Loucy (cell line): ENCODE measurements around the gene WWOX.

Experiments
- H2AFZ ChIP-seq: fragments of 200-600 bp; sonication (generic); 2 replicates; pipeline ENCODE4 v1.6.0; 2016; ENCODE audit warnings: antibody characterized with exemption, mild to moderate bottlenecking, low read length, moderate library complexity
- H3F3A ChIP-seq: fragments of 200-600 bp; 2 replicates; pipeline ENCODE4 v1.6.0; 2016; ENCODE audit warnings: antibody characterized with exemption, low read depth, mild to moderate bottlenecking
- H3K27me3 ChIP-seq: fragments of 200-600 bp; sonication (generic); 2 replicates; pipeline ENCODE4 v1.6.1; 2014; ENCODE audit warnings: low read length, mild to moderate bottlenecking; ENCODE audit not compliant: insufficient read depth, poor library complexity, severe bottlenecking
- H3K36me3 ChIP-seq: fragments of 200-600 bp; sonication (generic); 2 replicates; pipeline ENCODE4 v1.6.1; 2016; ENCODE audit warnings: low read length; ENCODE audit not compliant: insufficient read depth
- H3K4me1 ChIP-seq: fragments of 200-600 bp; sonication (generic); 2 replicates; pipeline ENCODE4 v1.5.1; 2014; ENCODE audit warnings: low read length, mild to moderate bottlenecking; ENCODE audit not compliant: insufficient read depth, poor library complexity, severe bottlenecking
- H3K4me2 ChIP-seq: fragments of 200-600 bp; sonication (generic); 2 replicates; pipeline ENCODE4 v1.6.0; 2014; ENCODE audit warnings: antibody characterized with exemption, low read length, low read depth, mild to moderate bottlenecking; ENCODE audit not compliant: poor library complexity, severe bottlenecking
- H3K4me3 ChIP-seq: fragments of 200-600 bp; sonication (generic); 2 replicates; pipeline ENCODE4 v1.5.1; 2014; ENCODE audit warnings: low read length, mild to moderate bottlenecking, mixed read lengths; ENCODE audit not compliant: poor library complexity, severe bottlenecking
- H3K79me2 ChIP-seq: fragments of 200-600 bp; sonication (generic); 2 replicates; pipeline ENCODE4 v1.6.1; 2014; ENCODE audit warnings: low read length; ENCODE audit not compliant: insufficient read depth
- H3K9ac ChIP-seq: fragments of 200-600 bp; sonication (generic); 2 replicates; pipeline ENCODE4 v1.6.0; 2014; ENCODE audit warnings: mild to moderate bottlenecking, low read depth, low read length, moderate library complexity; ENCODE audit not compliant: poor library complexity, severe bottlenecking
- H3K9me2 ChIP-seq: fragments of 200-600 bp; sonication (generic); replicated peaks from 2 replicates; pipeline ENCODE4 v1.6.1; 2016; ENCODE audit warnings: low read depth, low read length, mixed read lengths
- H3K9me3 ChIP-seq: fragments of 200-600 bp; sonication (generic); 2 replicates; pipeline ENCODE4 v1.6.1; 2014; ENCODE audit warnings: mild to moderate bottlenecking, antibody characterized with exemption, low read length, low read depth; ENCODE audit not compliant: insufficient read depth
- H4K20me1 ChIP-seq: fragments of 200-600 bp; sonication (generic); 2 replicates; pipeline ENCODE4 v1.6.0; 2014; ENCODE audit warnings: antibody characterized with exemption, low read length, mild to moderate bottlenecking; ENCODE audit not compliant: insufficient read depth, poor library complexity, severe bottlenecking
- CTCF ChIP-seq: fragments of 200-600 bp; sonication (generic); conservative IDR thresholded peaks from 2 replicates; pipeline ENCODE4 v1.5.1; 2014; ENCODE audit warnings: mild to moderate bottlenecking, antibody characterized with exemption, low read length
- EZH2phosphoT487 ChIP-seq: fragments of 200-600 bp; IDR thresholded peaks from 2 replicates; pipeline ENCODE4 v1.6.1; 2018; ENCODE audit warnings: antibody characterized with exemption, mild to moderate bottlenecking, moderate library complexity, borderline replicate concordance

Gene WWOX

GRCh38 chr16:79003026-79003609 is 903.7 kb downstream of the WWOX start:
- no peaks in the 10 kb centered on the region for H3K4me1 ChIP-seq
- no peaks in the 10 kb centered on the region for H3K9me3 ChIP-seq
- no peaks in the 10 kb centered on the region for H3K36me3 ChIP-seq
- H4K20me1 ChIP-seq, result no peaks in the 10 kb centered on the region
- no peak overlapping the region for H3K4me2 ChIP-seq
- TF ChIP-seq CTCF (no peak), EZH2phosphoT487 (no peak)
- no peak overlapping the region for H2AFZ ChIP-seq
- H3K79me2 ChIP-seq, result no peaks in the 10 kb centered on the region
- H3K9me2 ChIP-seq, result no peaks in the 10 kb centered on the region
- H3K9ac ChIP-seq, result no peak overlapping the region
- no peak overlapping the region for H3K4me3 ChIP-seq
- no peaks in the 10 kb centered on the region for H3F3A ChIP-seq
- no peaks in the 10 kb centered on the region for H3K27me3 ChIP-seq

GRCh38 chr16:79004309-79004708 is 904.9 kb downstream of the WWOX start:
- H3K9me2 ChIP-seq, result no peaks in the 10 kb centered on the region
- no peaks in the 10 kb centered on the region for H4K20me1 ChIP-seq
- H2AFZ ChIP-seq, result no peak overlapping the region
- H3K9ac ChIP-seq, result no peak overlapping the region
- H3K4me1 ChIP-seq, result no peaks in the 10 kb centered on the region
- no peaks in the 10 kb centered on the region for H3K9me3 ChIP-seq
- H3K36me3 ChIP-seq, result no peaks in the 10 kb centered on the region
- TF ChIP-seq CTCF, result no peak
- TF ChIP-seq EZH2phosphoT487, result no peak
- no peaks in the 10 kb centered on the region for H3K27me3 ChIP-seq
- H3K4me3 ChIP-seq, result no peak overlapping the region
- H3F3A ChIP-seq, result no peaks in the 10 kb centered on the region
- no peak overlapping the region for H3K4me2 ChIP-seq
- H3K79me2 ChIP-seq, result no peaks in the 10 kb centered on the region

- no peaks in the 10 kb centered on the region for H3K79me2 ChIP-seq
- no peak overlapping the region for H3K4me3 ChIP-seq
- no peak overlapping the region for H3K4me2 ChIP-seq
- H3K27me3 ChIP-seq, result no peaks in the 10 kb centered on the region
- no peaks in the 10 kb centered on the region for H3K9me2 ChIP-seq
- no peak overlapping the region for H2AFZ ChIP-seq
- H4K20me1 ChIP-seq, result no peaks in the 10 kb centered on the region
- no peaks in the 10 kb centered on the region for H3K36me3 ChIP-seq
- no peaks in the 10 kb centered on the region for H3K9me3 ChIP-seq
- no peaks in the 10 kb centered on the region for H3K4me1 ChIP-seq
- no peaks in the 10 kb centered on the region for H3F3A ChIP-seq
- TF ChIP-seq CTCF (no peak), EZH2phosphoT487 (no peak)
- no peak overlapping the region for H3K9ac ChIP-seq
Measured at GRCh38 chr16:79005096-79005495, 905.6 kb downstream of the WWOX start.
